H1 (cell line): ENCODE data around the gene NDST3. TPM values are rescaled to one million over a fixed set of nuclear protein-coding genes. Genes with fewer than 3 reads are reported as not detected.
A peak's percentile ranks its signal among the peaks of the same experiment; 100 is the strongest.

Experiments used
- CTCF ChIA-PET: fragments of 300-600 bp; sonication (Branson Sonifier 250); formaldehyde crosslinking; loops from one replicate; lab custom pipeline; 2021; ENCODE audit not compliant: partially characterized antibody; lab: Charles Lee
- POLR2A ChIA-PET: fragments of 300-600 bp; sonication (Branson Sonifier 250); formaldehyde crosslinking; loops from one replicate; lab custom pipeline; 2021; ENCODE audit warnings: inconsistent platforms; ENCODE audit not compliant: partially characterized antibody; lab: Charles Lee
- DNase-seq, 2 experiments: peaks; one replicate each; pipeline versions ENCODE4 v3.0.0 to v3.0.0-alpha.2; 2010 to 2022; ENCODE audit warnings: low spot score in 2 of 2, low read depth in 1 of 2, mixed read lengths in 1 of 2
- FAIRE-seq: peaks from 2 replicates; lab custom pipeline; 2011; peaks lifted over from hg19 to GRCh38; lab: Jason Lieb, UNC
- H2AFZ ChIP-seq: 2 replicates; pipeline ENCODE4 v1.8.1; 2012; ENCODE audit warnings: low read length, inconsistent platforms
- H2AK5ac ChIP-seq: 2 replicates; pipeline ENCODE4 v1.6.1; 2013; ENCODE audit warnings: low read depth, low read length
- H2BK120ac ChIP-seq: replicated peaks from 2 replicates; pipeline ENCODE3; 2013; ENCODE audit warnings: low read depth, low read length, inconsistent platforms
- H2BK12ac ChIP-seq: 2 replicates; pipeline ENCODE4 v1.6.1; 2013; ENCODE audit warnings: low read depth, low read length
- H2BK15ac ChIP-seq: 2 replicates; pipeline ENCODE4 v1.6.1; 2013; ENCODE audit warnings: low read length
- H2BK20ac ChIP-seq: 2 replicates; pipeline ENCODE4 v1.6.1; 2013; ENCODE audit warnings: low read length
- H2BK5ac ChIP-seq: 2 replicates; pipeline ENCODE4 v1.6.1; 2013; ENCODE audit warnings: low read depth, low read length
- H3K14ac ChIP-seq: 2 replicates; pipeline ENCODE4 v1.6.1; 2013; ENCODE audit warnings: inconsistent platforms; ENCODE audit not compliant: insufficient read length
- H3K18ac ChIP-seq: 2 replicates; pipeline ENCODE4 v1.6.1; 2013; ENCODE audit warnings: low read length; ENCODE audit errors: extremely low read depth
- H3K23ac ChIP-seq: 2 replicates; pipeline ENCODE4 v1.6.1; 2013; ENCODE audit warnings: inconsistent platforms; ENCODE audit not compliant: insufficient read length
- H3K23me2 ChIP-seq: 2 replicates; pipeline ENCODE4 v1.6.1; 2013; ENCODE audit warnings: low read depth, low read length
- H3K27ac ChIP-seq: 2 replicates; pipeline ENCODE4 v1.6.1; 2011; ENCODE audit warnings: low read depth, low read length, inconsistent platforms
- H3K27me3 ChIP-seq, 4 experiments: replicated peaks in 1 of 4; 1 replicate in 1 of 4; 2 replicates in 3 of 4; pipeline versions ENCODE4 v1.6.1 to v1.8.1; 2011 to 2013; ENCODE audit warnings: low read length in 3 of 4, mild to moderate bottlenecking in 3 of 4, inconsistent platforms in 2 of 4, mixed read lengths in 2 of 4, moderate library complexity in 1 of 4; ENCODE audit not compliant: control insufficient read depth in 3 of 4, insufficient read depth in 3 of 4; ENCODE audit errors: extremely low read depth in 1 of 4
- H3K36me3 ChIP-seq, 4 experiments: 2 replicates each; pipeline versions ENCODE4 v1.6.1 to v1.8.1; 2011 to 2013; ENCODE audit warnings: mild to moderate bottlenecking in 4 of 4, low read length in 3 of 4, moderate library complexity in 2 of 4, control low read depth in 1 of 4, inconsistent platforms in 1 of 4; ENCODE audit not compliant: insufficient read depth in 4 of 4, control insufficient read depth in 2 of 4
- H3K4ac ChIP-seq: replicated peaks from 2 replicates; pipeline ENCODE3; 2013; ENCODE audit warnings: low read length, low read depth, mixed read lengths, inconsistent platforms; ENCODE audit not compliant: insufficient read length
- H3K4me1 ChIP-seq, 4 experiments: replicated peaks in 1 of 4; 1 replicate in 1 of 4; 2 replicates in 3 of 4; pipeline versions ENCODE4 v1.6.1 to v1.8.1; 2011 to 2013; ENCODE audit warnings: low read length in 3 of 4, inconsistent platforms in 2 of 4, mixed read lengths in 1 of 4; ENCODE audit not compliant: insufficient read depth in 4 of 4, control insufficient read depth in 3 of 4
- H3K4me2 ChIP-seq, 2 experiments: 2 replicates each; pipeline versions ENCODE4 v1.6.1 to v1.8.1; 2011 to 2013; ENCODE audit warnings: low read depth in 2 of 2, low read length in 2 of 2, control low read depth in 1 of 2, inconsistent platforms in 1 of 2, mild to moderate bottlenecking in 1 of 2; ENCODE audit not compliant: insufficient read depth in 1 of 2
- H3K4me3 ChIP-seq, 4 experiments: fragments of 200-600, 300-600 bp in 1 of 4; sonication (generic), shearing (Covaris generic), sonication (Bioruptor Twin) in 1 of 4; 2 replicates each; pipeline versions ENCODE4 v1.5.1 to v1.8.1; 2011 to 2016; ENCODE audit warnings: low read length in 4 of 4, low read depth in 3 of 4, control low read depth in 2 of 4, inconsistent platforms in 2 of 4, mild to moderate bottlenecking in 2 of 4, mixed read lengths in 1 of 4, moderate library complexity in 1 of 4; ENCODE audit not compliant: insufficient read depth in 2 of 4; ENCODE audit errors: extremely low read depth in 1 of 4
- H3K56ac ChIP-seq: replicated peaks from 2 replicates; pipeline ENCODE3; 2013; ENCODE audit warnings: low read depth, mild to moderate bottlenecking, mixed read lengths, low read length, inconsistent platforms; ENCODE audit not compliant: insufficient read length
- H3K79me1 ChIP-seq: 2 replicates; pipeline ENCODE4 v1.6.1; 2013; ENCODE audit warnings: low read depth, low read length, control low read depth
- H3K79me2 ChIP-seq, 2 experiments: 2 replicates each; pipeline versions ENCODE4 v1.6.1 to v1.8.1; 2012 to 2013; ENCODE audit warnings: low read length in 2 of 2, mild to moderate bottlenecking in 2 of 2, inconsistent platforms in 1 of 2; ENCODE audit not compliant: insufficient read depth in 2 of 2, control insufficient read depth in 1 of 2
- H3K9ac ChIP-seq, 4 experiments: replicated peaks in 1 of 4; 1 replicate in 1 of 4; 2 replicates in 3 of 4; pipeline versions ENCODE4 v1.6.1 to v1.8.1; 2011 to 2013; ENCODE audit warnings: low read depth in 3 of 4, low read length in 3 of 4, control low read depth in 2 of 4, mild to moderate bottlenecking in 2 of 4, moderate library complexity in 2 of 4, inconsistent platforms in 1 of 4; ENCODE audit errors: extremely low read depth in 1 of 4
- H3K9me3 ChIP-seq, 2 experiments: 2 replicates each; pipeline versions ENCODE4 v1.6.1 to v1.8.1; 2012 to 2013; ENCODE audit warnings: mild to moderate bottlenecking in 2 of 2, moderate library complexity in 2 of 2, control low read depth in 1 of 2, inconsistent platforms in 1 of 2, low read depth in 1 of 2, low read length in 1 of 2, mixed read lengths in 1 of 2; ENCODE audit not compliant: insufficient read depth in 2 of 2
- H4K20me1 ChIP-seq, 2 experiments: replicated peaks in 1 of 2; 2 replicates each; pipeline versions ENCODE3 to v1.8.1; 2011 to 2013; ENCODE audit warnings: inconsistent platforms in 2 of 2, low read length in 2 of 2, mild to moderate bottlenecking in 1 of 2; ENCODE audit not compliant: insufficient read depth in 2 of 2, control insufficient read depth in 1 of 2
- H4K5ac ChIP-seq: 2 replicates; pipeline ENCODE4 v1.6.1; 2013; ENCODE audit warnings: low read length, low read depth, mixed read lengths, inconsistent platforms; ENCODE audit not compliant: insufficient read length
- H4K8ac ChIP-seq: 2 replicates; pipeline ENCODE4 v1.8.0; 2013; ENCODE audit warnings: mild to moderate bottlenecking, moderate library complexity, low read length, inconsistent platforms; ENCODE audit not compliant: insufficient read depth; ENCODE audit errors: extremely low read depth
- H4K91ac ChIP-seq: replicated peaks from 2 replicates; pipeline ENCODE3; 2013; ENCODE audit warnings: low read length, mixed read lengths, inconsistent platforms; ENCODE audit not compliant: insufficient read length
- CHD1 ChIP-seq: IDR thresholded peaks from 2 replicates; pipeline ENCODE4 v1.6.1; 2012; ENCODE audit warnings: low read depth, low read length, improper control_type of control experiment
- KDM5A ChIP-seq: fragments of 200-600 bp; IDR thresholded peaks from 2 replicates; pipeline ENCODE4 v1.7.1; 2012; ENCODE audit warnings: mild to moderate bottlenecking, low read length, inconsistent platforms, mixed read lengths
- NRF1 ChIP-seq: IDR thresholded peaks from 2 replicates; pipeline ENCODE4 v1.6.1; 2011; ENCODE audit warnings: mild to moderate bottlenecking, low read depth, low read length, improper control_type of control experiment
- RAD21 ChIP-seq, 2 experiments: IDR thresholded peaks in 1 of 2; conservative IDR thresholded peaks in 1 of 2; 2 replicates each; pipeline ENCODE4 v1.6.1; 2011; ENCODE audit warnings: low read depth in 2 of 2, low read length in 2 of 2, improper control_type of control experiment in 1 of 2, inconsistent platforms in 1 of 2, mild to moderate bottlenecking in 1 of 2, moderate library complexity in 1 of 2
- WGBS, 2 experiments: shearing (Covaris generic) in 1 of 2; methylation state at CpG; one replicate each; pipeline versions ENCODE4 v1.1.6 to v1.1.7; 2013 to 2015; ENCODE audit warnings: low lambda C conversion rate in 2 of 2, mixed read lengths in 2 of 2, inconsistent platforms in 1 of 2, low coverage in 1 of 2, missing lambda C conversion rate in 1 of 2; ENCODE audit not compliant: insufficient replicate concordance in 2 of 2, insufficient coverage in 1 of 2, insufficient read length in 1 of 2; ENCODE audit errors: extremely low coverage in 1 of 2, missing lambda C conversion rate in 1 of 2; 5-methylcytosine and 5-hydroxymethylcytosine counted together
- polyA plus RNA-seq, 7 experiments: library from polyadenylated mRNA; depleted of rRNA in 3 of 7; stranded (reverse) in 5 of 7; unstranded in 2 of 7; fragments of >200 nt in 5 of 7; fragments of 200-250 nt in 2 of 7; gene quantifications; 1 replicate in 5 of 7; 2 replicates in 1 of 7; 4 replicates in 1 of 7; pipeline versions ENCODE4 v1.2.1 to v1.2.3, GENCODE V29; 2011 to 2013; ENCODE audit warnings: missing spikeins in 2 of 7, mixed read lengths in 2 of 7
- total RNA-seq: library from RNA; stranded (reverse); fragmentation: NEBNext Ultra II Directional; extraction: Animal tissue kit (Norgen Biotek cat#: 25700); gene quantifications from 2 replicates; pipeline ENCODE4 v1.2.1, GENCODE V29; 2021
- TF ChIP-seq, protein P1 (sequence below): IDR thresholded peaks from 2 replicates; pipeline ENCODE4 v1.6.1; 2011; ENCODE audit warnings: low read depth, mild to moderate bottlenecking, low read length; ENCODE audit not compliant: insufficient read depth

Gene NDST3
- total and polyA plus RNA-seq, 2 of the 8 experiments (the other 6 are each of a cell fraction or from before 2014, with no cell fraction given) = 0.35 to 0.60 TPM

- H2BK15ac ChIP-seq = no peak overlapping the region
- peaks cover 0 to under 1% of the 10 kb centered on the region in 2 experiments; a peak in 1 of 4 replicates for H3K79me2 ChIP-seq
- no peak overlapping the region for H4K5ac ChIP-seq
- H3K4me3 ChIP-seq = no peak overlapping the region
- 0 out of 2 replicates have a peak overlapping the region, but pooled peaks have one; percentile 63 for H2AFZ ChIP-seq
- no peak for DNase-seq
- H2BK20ac ChIP-seq = no peak overlapping the region
- H3K4me2 ChIP-seq = no peak overlapping the region
- WGBS, 2 experiments = 59% methylated on average over 1 of the region's 1 CpG; no CpG with 5 or more reads in 1 of the 2 experiments
- no peak overlapping the region for H3K4ac ChIP-seq
- TF ChIP-seq RAD21 (IDR thresholded peaks at IDR 0.05 in 1 of 2, conservative IDR thresholded peaks at IDR 0.05 in 1 of 2; ENCODE audit: low read depth in 2 of 2, low read length in 2 of 2) = no peak
- TF ChIP-seq, protein P1, sequence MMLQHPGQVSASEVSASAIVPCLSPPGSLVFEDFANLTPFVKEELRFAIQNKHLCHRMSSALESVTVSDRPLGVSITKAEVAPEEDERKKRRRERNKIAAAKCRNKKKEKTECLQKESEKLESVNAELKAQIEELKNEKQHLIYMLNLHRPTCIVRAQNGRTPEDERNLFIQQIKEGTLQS = no peak
- TF ChIP-seq CHD1 = no peak
- no peak for TF ChIP-seq NRF1
- no peak for TF ChIP-seq KDM5A
- no peak overlapping the region for H3K56ac ChIP-seq
- no peaks in the 10 kb centered on the region for H4K20me1 ChIP-seq
- H2BK5ac ChIP-seq = no peak overlapping the region
- ChIA-PET CTCF (interaction anchor here (1.2 to 1.3 kb wide), 4 partner anchors 14 to 239 kb away, joined by 3 to 4 read pairs (median 4); partner anchors contain the start of gene NDST3), POLR2A (no interaction called here)
- no peak overlapping the region for H3K27ac ChIP-seq
- no peak overlapping the region for H3K9ac ChIP-seq
- no peaks in the 10 kb centered on the region for H3K36me3 ChIP-seq
- H3K27me3 ChIP-seq = no peaks in the 10 kb centered on the region
- no peak overlapping the region for H3K18ac ChIP-seq
- H3K23ac ChIP-seq = no peak overlapping the region
- H2BK120ac ChIP-seq = no peak overlapping the region
- no peaks in the 10 kb centered on the region; a peak in 1 of 4 replicates for H3K9me3 ChIP-seq
- no peak overlapping the region for H2AK5ac ChIP-seq
- H3K4me1 ChIP-seq = no peaks in the 10 kb centered on the region; a peak in 1 of 7 replicates
- FAIRE-seq = no peak
- H2BK12ac ChIP-seq = no peak overlapping the region
- no peaks in the 10 kb centered on the region; the same call in 1 of the 2 replicates for H3K23me2 ChIP-seq
- H3K14ac ChIP-seq = no peak overlapping the region
- H4K8ac ChIP-seq = no peak overlapping the region
- no peaks in the 10 kb centered on the region for H3K79me1 ChIP-seq
- no peak overlapping the region for H4K91ac ChIP-seq
These were observed 239.4 kb downstream of the NDST3 start for GRCh38 chr4:118273642-118274041.
